HEK293 (cell line): ENCODE results near the gene SEM1.

ENCODE experiments used
- CTCF ChIA-PET: fragments of 350-600 bp; formaldehyde crosslinking; extraction: SDS; loops from one replicate; lab custom pipeline; 2021; ENCODE audit warnings: antibody characterized with exemption; lab: Yijun Ruan, JAX
- POLR2A ChIA-PET: fragments of 300-600 bp; formaldehyde crosslinking; extraction: SDS; loops from one replicate; lab custom pipeline; 2020; ENCODE audit warnings: antibody characterized with exemption, inconsistent platforms; lab: Yijun Ruan, JAX
- H3K27ac ChIP-seq: fragments of 200-500 bp; sonication (Bioruptor generic); 2 replicates; pipeline ENCODE4 v1.5.1; 2014; ENCODE audit warnings: low read depth, low read length, control low read depth, inconsistent platforms; ENCODE audit errors: extremely low read depth
- H3K36me3 ChIP-seq, 2 experiments: fragments of 200-500 bp in 1 of 2; sonication (Bioruptor generic) in 1 of 2; 1 replicate in 1 of 2; 2 replicates in 1 of 2; pipeline ENCODE4 v1.5.1; 2014 to 2017; ENCODE audit warnings: inconsistent platforms in 2 of 2, low read length in 2 of 2; ENCODE audit not compliant: control insufficient read depth in 2 of 2, insufficient read depth in 1 of 2
- H3K4me1 ChIP-seq: fragments of 200-500 bp; sonication (Bioruptor generic); 2 replicates; pipeline ENCODE4 v1.5.1; 2014; ENCODE audit warnings: mild to moderate bottlenecking, low read length, inconsistent platforms; ENCODE audit not compliant: control insufficient read depth, insufficient read depth
- H3K4me3 ChIP-seq: 2 replicates; pipeline ENCODE4 v1.5.1; 2011; ENCODE audit warnings: low read depth, mild to moderate bottlenecking, control low read depth, low read length, moderate library complexity
- H3K9me3 ChIP-seq: fragments of 200-500 bp; sonication (Bioruptor generic); 2 replicates; pipeline ENCODE4 v1.5.1; 2014; ENCODE audit warnings: low read depth, low read length, inconsistent platforms; ENCODE audit not compliant: control insufficient read depth, insufficient read depth
- AEBP2 ChIP-seq: fragments of 450-650 bp; formaldehyde crosslinking; IDR thresholded peaks from 2 replicates; pipeline ENCODE4 v1.5.1; 2016; ENCODE audit warnings: missing biosample characterization, missing genetic modification characterization, borderline replicate concordance
- BCL6B ChIP-seq: fragments of 450-650 bp; formaldehyde crosslinking; IDR thresholded peaks from 2 replicates; pipeline ENCODE4 v1.5.1; 2017; ENCODE audit warnings: missing biosample characterization, missing genetic modification characterization
- KLF7 ChIP-seq: fragments of 450-650 bp; formaldehyde crosslinking; IDR thresholded peaks from 2 replicates; pipeline ENCODE4 v1.5.1; 2016; ENCODE audit warnings: missing biosample characterization, missing genetic modification characterization, borderline replicate concordance
- ZBTB21 ChIP-seq: fragments of 450-650 bp; formaldehyde crosslinking; IDR thresholded peaks from 2 replicates; pipeline ENCODE4 v1.5.1; 2017; ENCODE audit warnings: missing biosample characterization, missing genetic modification characterization
- ZFHX2 ChIP-seq: fragments of 450-650 bp; formaldehyde crosslinking; conservative IDR thresholded peaks from 2 replicates; pipeline ENCODE4 v1.5.1; 2016; ENCODE audit warnings: missing biosample characterization, missing genetic modification characterization
- ZNF112 ChIP-seq: fragments of 450-650 bp; formaldehyde crosslinking; IDR thresholded peaks from 2 replicates; pipeline ENCODE4 v1.5.0; 2017; ENCODE audit warnings: missing biosample characterization, missing genetic modification characterization
- ZNF155 ChIP-seq: fragments of 450-650 bp; formaldehyde crosslinking; IDR thresholded peaks from 2 replicates; pipeline ENCODE4 v1.5.1; 2016; ENCODE audit warnings: missing biosample characterization, missing genetic modification characterization
- ZNF19 ChIP-seq: fragments of 450-650 bp; formaldehyde crosslinking; IDR thresholded peaks from 2 replicates; pipeline ENCODE4; 2016; ENCODE audit warnings: missing biosample characterization, missing genetic modification characterization, low read depth
- ZNF2 ChIP-seq: fragments of 450-650 bp; formaldehyde crosslinking; IDR thresholded peaks from 2 replicates; pipeline ENCODE4 v1.5.1; 2016; ENCODE audit warnings: missing biosample characterization, missing genetic modification characterization
- ZNF214 ChIP-seq: fragments of 450-650 bp; formaldehyde crosslinking; IDR thresholded peaks from 2 replicates; pipeline ENCODE4 v1.5.1; 2017; ENCODE audit warnings: missing biosample characterization, mild to moderate bottlenecking, missing genetic modification characterization, borderline replicate concordance
- ZNF266 ChIP-seq: fragments of 450-650 bp; formaldehyde crosslinking; IDR thresholded peaks from 2 replicates; pipeline ENCODE4 v1.5.1; 2016; ENCODE audit warnings: missing biosample characterization, missing genetic modification characterization, low read depth
- ZNF362 ChIP-seq: fragments of 450-650 bp; formaldehyde crosslinking; IDR thresholded peaks from 2 replicates; pipeline ENCODE4 v1.5.1; 2016; ENCODE audit warnings: missing biosample characterization, missing genetic modification characterization
- ZNF529 ChIP-seq: fragments of 450-650 bp; formaldehyde crosslinking; IDR thresholded peaks from 2 replicates; pipeline ENCODE4 v1.5.1; 2017; ENCODE audit warnings: missing genetic modification characterization, missing biosample characterization; ENCODE audit not compliant: insufficient replicate concordance
- ZNF549 ChIP-seq: fragments of 450-650 bp; IDR thresholded peaks from 2 replicates; pipeline ENCODE4 v1.5.1; 2018; ENCODE audit warnings: missing biosample characterization, missing genetic modification characterization, mild to moderate bottlenecking, inconsistent platforms, moderate library complexity
- ZNF571 ChIP-seq: fragments of 450-650 bp; formaldehyde crosslinking; IDR thresholded peaks from 2 replicates; pipeline ENCODE4 v1.5.0; 2017; ENCODE audit warnings: missing biosample characterization, missing genetic modification characterization
- ZNF660 ChIP-seq: fragments of 450-650 bp; IDR thresholded peaks from 2 replicates; pipeline ENCODE4 v1.5.1; 2018; ENCODE audit warnings: missing biosample characterization, mild to moderate bottlenecking, missing genetic modification characterization
- ZNF664 ChIP-seq: fragments of 450-650 bp; formaldehyde crosslinking; IDR thresholded peaks from 2 replicates; pipeline ENCODE4 v1.5.1; 2016; ENCODE audit warnings: missing biosample characterization, missing genetic modification characterization
- ZNF747 ChIP-seq: fragments of 450-650 bp; formaldehyde crosslinking; IDR thresholded peaks from 2 replicates; pipeline ENCODE4 v1.5.1; 2016; ENCODE audit warnings: missing biosample characterization, missing genetic modification characterization
- ZSCAN23 ChIP-seq: fragments of 450-650 bp; formaldehyde crosslinking; IDR thresholded peaks from 2 replicates; pipeline ENCODE4 v1.5.1; 2016; ENCODE audit warnings: missing biosample characterization, missing genetic modification characterization
- ZXDB ChIP-seq: fragments of 450-650 bp; formaldehyde crosslinking; IDR thresholded peaks from 2 replicates; pipeline ENCODE4 v1.5.1; 2016; ENCODE audit warnings: missing biosample characterization, missing genetic modification characterization
- TF ChIP-seq, protein P1 (sequence below): fragments of 450-650 bp; formaldehyde crosslinking; IDR thresholded peaks from 2 replicates; pipeline ENCODE4 v1.5.1; 2017; ENCODE audit warnings: missing biosample characterization, mild to moderate bottlenecking, missing genetic modification characterization, moderate library complexity
- TF ChIP-seq, protein P2 (sequence below): fragments of 450-650 bp; formaldehyde crosslinking; IDR thresholded peaks from 2 replicates; pipeline ENCODE4 v1.5.1; 2016; ENCODE audit warnings: missing biosample characterization, missing genetic modification characterization
- TF ChIP-seq, protein P3 (sequence below): fragments of 450-650 bp; formaldehyde crosslinking; IDR thresholded peaks from 2 replicates; pipeline ENCODE4 v1.5.0; 2017; ENCODE audit warnings: missing biosample characterization, missing genetic modification characterization, borderline replicate concordance

The SEM1 gene

DNA sequence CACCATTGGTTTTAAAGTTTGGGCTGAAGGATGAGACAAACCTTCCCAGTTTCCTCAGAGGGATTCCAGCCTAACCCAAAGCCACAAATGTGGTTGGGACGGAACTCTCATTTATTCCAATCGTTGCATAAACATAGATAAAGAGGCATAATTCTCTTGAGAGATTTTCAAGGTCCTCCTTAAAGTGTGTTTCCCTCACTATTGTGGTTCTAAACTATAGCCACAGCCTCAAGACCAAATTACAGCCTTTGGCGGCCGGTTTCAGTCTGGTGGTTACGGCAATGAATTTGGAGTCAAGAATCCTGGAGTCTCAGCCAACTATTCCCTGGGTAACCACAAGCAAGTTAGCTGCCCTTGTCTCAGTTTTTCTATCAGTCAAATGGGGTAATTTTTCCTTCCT is 42.6 kb downstream of the SEM1 start (continued):
- no peak for TF ChIP-seq ZBTB21 (tag by site-specific recombination)

DNA sequence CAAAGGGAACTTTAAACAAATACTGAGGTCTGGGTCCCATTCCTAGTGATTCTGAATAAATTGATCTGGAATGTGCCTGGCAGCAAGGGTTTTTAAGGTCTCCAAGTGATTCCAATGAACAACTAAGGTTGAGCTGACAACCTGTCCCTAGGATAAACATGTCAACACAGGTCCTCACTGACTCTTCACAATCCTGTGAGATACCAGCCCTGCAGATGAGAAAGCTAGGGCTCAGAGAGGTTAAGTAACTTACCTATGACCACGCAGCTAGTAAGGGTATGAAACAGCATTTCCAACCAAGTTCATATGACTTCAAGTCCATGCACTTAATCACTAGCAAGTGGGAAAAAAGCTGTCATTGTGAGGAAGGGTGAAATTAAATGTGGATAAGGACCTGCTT is 44.0 kb downstream of the SEM1 start:
- Histone ChIP-seq H3K27ac (no peak overlapping the region), H3K4me3 (no peak overlapping the region)
- POLR2A ChIA-PET: interaction anchor here (1.2 kb wide), 1 partner anchor 16 kb away, joined by 3 read pairs; no protein-coding TSS in a partner anchor
- TF ChIP-seq AEBP2: no peak
- TF ChIP-seq ZNF112 (tag by site-specific recombination): no peak
- TF ChIP-seq, protein P1, sequence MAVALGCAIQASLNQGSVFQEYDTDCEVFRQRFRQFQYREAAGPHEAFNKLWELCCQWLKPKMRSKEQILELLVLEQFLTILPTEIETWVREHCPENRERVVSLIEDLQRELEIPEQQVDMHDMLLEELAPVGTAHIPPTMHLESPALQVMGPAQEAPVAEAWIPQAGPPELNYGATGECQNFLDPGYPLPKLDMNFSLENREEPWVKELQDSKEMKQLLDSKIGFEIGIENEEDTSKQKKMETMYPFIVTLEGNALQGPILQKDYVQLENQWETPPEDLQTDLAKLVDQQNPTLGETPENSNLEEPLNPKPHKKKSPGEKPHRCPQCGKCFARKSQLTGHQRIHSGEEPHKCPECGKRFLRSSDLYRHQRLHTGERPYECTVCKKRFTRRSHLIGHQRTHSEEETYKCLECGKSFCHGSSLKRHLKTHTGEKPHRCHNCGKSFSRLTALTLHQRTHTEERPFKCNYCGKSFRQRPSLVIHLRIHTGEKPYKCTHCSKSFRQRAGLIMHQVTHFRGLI (tag by site-specific recombination): no peak
- no peak for TF ChIP-seq ZNF747 (tag by site-specific recombination)
- no peak for TF ChIP-seq KLF7 (tag by site-specific recombination)
- no peak for TF ChIP-seq ZNF664 (tag by site-specific recombination)
- no peak for TF ChIP-seq ZNF529 (tag by site-specific recombination)
- no peak for TF ChIP-seq ZNF549 (tag by site-specific recombination)
- TF ChIP-seq ZNF362: no peak
- TF ChIP-seq ZSCAN23 (tag by site-specific recombination): no peak
- no peak for TF ChIP-seq ZFHX2 (tag by site-specific recombination)
- TF ChIP-seq ZNF660 (tag by site-specific recombination): no peak
- TF ChIP-seq, protein P2, sequence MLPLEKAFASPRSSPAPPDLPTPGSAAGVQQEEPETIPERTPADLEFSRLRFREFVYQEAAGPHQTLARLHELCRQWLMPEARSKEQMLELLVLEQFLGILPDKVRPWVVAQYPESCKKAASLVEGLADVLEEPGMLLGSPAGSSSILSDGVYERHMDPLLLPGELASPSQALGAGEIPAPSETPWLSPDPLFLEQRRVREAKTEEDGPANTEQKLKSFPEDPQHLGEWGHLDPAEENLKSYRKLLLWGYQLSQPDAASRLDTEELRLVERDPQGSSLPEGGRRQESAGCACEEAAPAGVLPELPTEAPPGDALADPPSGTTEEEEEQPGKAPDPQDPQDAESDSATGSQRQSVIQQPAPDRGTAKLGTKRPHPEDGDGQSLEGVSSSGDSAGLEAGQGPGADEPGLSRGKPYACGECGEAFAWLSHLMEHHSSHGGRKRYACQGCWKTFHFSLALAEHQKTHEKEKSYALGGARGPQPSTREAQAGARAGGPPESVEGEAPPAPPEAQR (tag by site-specific recombination): no peak
- TF ChIP-seq ZNF214: no peak
- no peak for TF ChIP-seq ZNF571 (tag by site-specific recombination)
- TF ChIP-seq, all 188 proteins: peak for 0
- CTCF ChIA-PET: no interaction called here
- no peaks in the 10 kb centered on the region for H3K9me3 ChIP-seq
- peaks cover 4% of the 10 kb centered on the region; the same call in 1 of the 2 replicates for H3K4me1 ChIP-seq
- H3K36me3 ChIP-seq: peaks cover 0 to 3% of the 10 kb centered on the region in 2 experiments; a peak in 1 of 3 replicates

GRCh38 chr7:96664793-96665192 is 44.9 kb downstream of the SEM1 start:
- CTCF ChIA-PET: no interaction called here
- Histone ChIP-seq H3K4me1 (no peaks in the 10 kb centered on the region), H3K27ac (no peak overlapping the region), H3K9me3 (no peaks in the 10 kb centered on the region), H3K4me3 (no peak overlapping the region), H3K36me3 (peaks cover 0 to 3% of the 10 kb centered on the region in 2 experiments; a peak in 1 of 3 replicates)
- POLR2A ChIA-PET: interaction anchor here (1.2 kb wide), 1 partner anchor 15 kb away, joined by 3 read pairs; no protein-coding TSS in a partner anchor
- TF ChIP-seq, protein P3, sequence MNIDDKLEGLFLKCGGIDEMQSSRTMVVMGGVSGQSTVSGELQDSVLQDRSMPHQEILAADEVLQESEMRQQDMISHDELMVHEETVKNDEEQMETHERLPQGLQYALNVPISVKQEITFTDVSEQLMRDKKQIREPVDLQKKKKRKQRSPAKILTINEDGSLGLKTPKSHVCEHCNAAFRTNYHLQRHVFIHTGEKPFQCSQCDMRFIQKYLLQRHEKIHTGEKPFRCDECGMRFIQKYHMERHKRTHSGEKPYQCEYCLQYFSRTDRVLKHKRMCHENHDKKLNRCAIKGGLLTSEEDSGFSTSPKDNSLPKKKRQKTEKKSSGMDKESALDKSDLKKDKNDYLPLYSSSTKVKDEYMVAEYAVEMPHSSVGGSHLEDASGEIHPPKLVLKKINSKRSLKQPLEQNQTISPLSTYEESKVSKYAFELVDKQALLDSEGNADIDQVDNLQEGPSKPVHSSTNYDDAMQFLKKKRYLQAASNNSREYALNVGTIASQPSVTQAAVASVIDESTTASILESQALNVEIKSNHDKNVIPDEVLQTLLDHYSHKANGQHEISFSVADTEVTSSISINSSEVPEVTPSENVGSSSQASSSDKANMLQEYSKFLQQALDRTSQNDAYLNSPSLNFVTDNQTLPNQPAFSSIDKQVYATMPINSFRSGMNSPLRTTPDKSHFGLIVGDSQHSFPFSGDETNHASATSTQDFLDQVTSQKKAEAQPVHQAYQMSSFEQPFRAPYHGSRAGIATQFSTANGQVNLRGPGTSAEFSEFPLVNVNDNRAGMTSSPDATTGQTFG (tag by site-specific recombination): no peak
- TF ChIP-seq ZNF266 (tag by site-specific recombination) (no peak), ZNF155 (tag by site-specific recombination) (no peak), BCL6B (tag by site-specific recombination) (no peak), ZNF19 (tag by site-specific recombination) (no peak), ZXDB (no peak), ZNF2 (no peak)
